KOPT-K1 (cell line): ENCODE measurements around the gene FBN1.

ENCODE experiments used
- H3K27ac ChIP-seq: fragments of 200-600 bp; sonication (generic); 2 replicates; pipeline ENCODE4 v1.5.1; 2016; ENCODE audit warnings: antibody characterized with exemption, mild to moderate bottlenecking, low read depth, low read length; ENCODE audit not compliant: poor library complexity, severe bottlenecking
- H3K36me3 ChIP-seq: fragments of 200-600 bp; sonication (generic); 2 replicates; pipeline ENCODE4 v1.5.1; 2017; ENCODE audit warnings: antibody characterized with exemption, mild to moderate bottlenecking, low read length, moderate library complexity; ENCODE audit not compliant: insufficient read depth
- H3K9me3 ChIP-seq: fragments of 200-600 bp; sonication (generic); 2 replicates; pipeline ENCODE4 v1.5.1; 2017; ENCODE audit warnings: antibody characterized with exemption, low read length, mild to moderate bottlenecking; ENCODE audit not compliant: insufficient read depth, poor library complexity, severe bottlenecking

The FBN1 gene

DNA sequence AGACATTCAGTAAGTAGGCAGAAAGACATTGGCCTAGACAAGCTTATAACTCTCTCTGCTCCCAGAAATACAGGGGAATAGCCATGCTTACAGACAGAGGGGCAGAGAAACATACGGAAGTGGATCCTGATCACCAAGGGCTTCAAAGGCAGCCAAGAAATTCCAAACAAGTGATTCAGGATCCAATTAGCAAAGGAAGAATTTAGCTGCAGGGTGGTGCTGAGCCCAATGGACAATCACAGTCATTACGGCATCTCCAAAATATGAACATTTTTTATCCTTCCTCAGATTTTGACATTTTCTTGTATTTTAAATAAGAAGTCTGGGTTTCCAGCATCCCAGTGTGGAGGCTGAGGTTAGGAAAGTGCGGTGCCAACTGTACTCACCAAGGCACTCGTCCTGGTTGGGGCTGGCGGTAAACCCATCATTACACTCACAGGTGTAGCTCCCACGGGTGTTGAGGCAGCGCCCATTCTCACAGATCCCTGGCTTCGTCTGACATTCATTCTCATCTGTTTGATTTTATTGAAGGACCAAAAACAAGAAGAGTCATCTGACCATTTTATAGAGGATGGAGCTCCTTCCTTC, 217.5 kb downstream of the FBN1 start:
- Histone ChIP-seq H3K9me3 (no peaks in the 10 kb centered on the region), H3K27ac (no peak overlapping the region), H3K36me3 (no peaks in the 10 kb centered on the region; the same call in 1 of the 2 replicates)

DNA sequence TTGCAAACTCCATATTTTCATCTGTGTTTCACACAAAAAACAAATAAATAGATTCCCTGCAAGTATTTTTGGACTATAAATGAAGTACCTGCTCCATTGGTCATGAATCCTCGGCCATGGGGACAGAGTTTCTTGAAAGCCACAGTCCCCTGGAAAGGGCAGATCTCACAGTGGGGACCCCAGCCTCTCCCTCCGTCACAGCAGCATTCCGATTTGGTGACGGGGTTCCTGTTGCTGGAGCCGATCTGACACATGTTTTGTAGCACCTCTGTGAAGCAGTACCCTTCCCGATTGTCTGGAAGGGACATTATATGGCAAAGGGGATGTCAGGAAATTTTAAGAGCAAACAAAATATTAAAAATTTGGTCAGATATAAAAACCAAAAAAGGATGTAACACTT, 218.0 kb downstream of the FBN1 start:
- H3K27ac ChIP-seq = no peak overlapping the region
- no peaks in the 10 kb centered on the region; the same call in 1 of the 2 replicates for H3K36me3 ChIP-seq
- H3K9me3 ChIP-seq = no peaks in the 10 kb centered on the region

DNA sequence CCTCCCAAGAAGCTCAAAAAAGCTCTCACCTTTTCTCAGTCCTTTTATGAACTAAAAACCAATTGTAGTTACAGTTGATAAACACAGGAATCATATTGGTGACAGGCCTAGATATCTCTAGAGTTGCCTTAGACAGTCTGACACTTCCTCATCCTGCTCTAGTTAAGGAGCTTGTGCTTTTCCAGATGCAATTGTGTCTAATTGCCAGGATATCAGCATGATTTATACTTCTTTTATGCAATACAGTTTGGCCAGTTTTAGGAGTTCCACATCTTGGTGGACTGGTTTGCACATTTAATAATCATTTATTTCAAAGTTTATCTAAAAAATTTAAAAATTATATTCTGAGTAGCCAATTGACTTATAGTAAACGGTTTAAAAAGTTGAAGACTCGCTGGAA, 218.6 kb downstream of the FBN1 start:
- no peaks in the 10 kb centered on the region for H3K9me3 ChIP-seq
- H3K27ac ChIP-seq = no peak overlapping the region
- H3K36me3 ChIP-seq = no peaks in the 10 kb centered on the region

DNA sequence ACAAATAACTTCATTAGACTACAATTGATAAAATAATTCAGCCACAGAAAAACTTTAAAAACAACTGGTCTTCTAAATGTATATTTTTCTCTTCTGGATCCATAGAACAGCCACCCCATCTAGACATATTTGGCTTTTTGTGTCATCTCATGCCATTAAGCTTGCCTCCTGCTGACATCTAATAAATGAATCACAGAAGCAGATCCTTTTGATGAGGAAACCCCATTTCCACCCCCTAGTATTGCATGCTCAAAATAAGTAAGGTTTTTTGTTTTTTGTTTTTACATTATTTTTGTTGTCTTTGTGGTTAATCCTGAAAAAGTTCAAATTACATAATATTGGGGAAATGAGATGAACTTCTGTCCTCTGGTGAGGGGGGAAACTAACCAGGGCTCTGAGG, 219.5 kb downstream of the FBN1 start:
- Histone ChIP-seq H3K9me3 (no peaks in the 10 kb centered on the region), H3K27ac (no peak overlapping the region), H3K36me3 (no peaks in the 10 kb centered on the region)

DNA sequence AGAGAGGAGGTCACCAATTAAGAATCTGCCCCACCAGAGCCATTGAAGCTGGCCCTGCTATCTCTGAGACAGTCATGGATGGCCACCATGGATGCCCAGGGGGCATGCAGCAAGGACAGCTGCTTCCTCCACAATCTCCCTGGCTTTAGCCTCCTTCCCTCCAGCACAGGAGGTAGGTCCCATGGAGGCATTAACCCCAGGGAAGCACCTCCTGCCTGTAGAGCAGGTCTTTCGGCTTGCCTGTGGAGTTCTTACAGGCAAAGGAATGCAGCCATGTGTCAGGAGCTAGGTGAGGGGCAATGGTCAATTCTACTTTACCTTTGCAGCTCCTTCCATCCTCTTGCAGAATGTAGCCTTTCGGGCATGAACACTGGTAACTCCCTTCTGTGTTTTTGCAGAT, 220.5 kb downstream of the FBN1 start:
- Histone ChIP-seq H3K36me3 (no peaks in the 10 kb centered on the region), H3K27ac (no peak overlapping the region), H3K9me3 (no peaks in the 10 kb centered on the region)

DNA sequence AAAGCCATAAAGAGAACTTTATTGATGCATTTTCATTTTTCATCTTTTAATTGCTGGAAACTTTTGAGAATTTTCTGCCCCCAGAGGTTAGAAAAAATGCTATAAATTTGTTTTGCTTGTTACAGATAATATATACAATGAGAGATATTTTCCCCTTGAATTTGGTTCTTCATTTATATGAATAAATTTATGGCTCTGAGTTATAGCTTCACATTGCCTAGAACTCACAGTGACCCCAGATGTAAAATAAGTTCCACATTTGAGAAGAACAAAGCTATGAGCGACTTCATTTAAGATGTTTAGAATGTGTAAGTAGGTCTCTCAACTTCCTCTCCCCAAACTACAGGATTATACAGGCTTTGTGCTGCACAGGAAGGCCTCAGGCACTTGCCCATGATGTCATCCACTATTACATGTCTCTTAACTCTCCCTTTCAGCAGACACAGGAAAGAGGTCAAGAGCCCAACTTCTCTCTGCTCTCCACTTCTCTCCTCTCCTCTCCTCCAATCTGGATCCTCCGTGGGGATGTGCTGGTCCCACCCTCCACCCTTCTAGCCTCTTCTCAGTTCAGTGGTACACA, 221.5 kb downstream of the FBN1 start:
- H3K36me3 ChIP-seq = no peaks in the 10 kb centered on the region
- H3K9me3 ChIP-seq = no peaks in the 10 kb centered on the region
- H3K27ac ChIP-seq = no peak overlapping the region

DNA sequence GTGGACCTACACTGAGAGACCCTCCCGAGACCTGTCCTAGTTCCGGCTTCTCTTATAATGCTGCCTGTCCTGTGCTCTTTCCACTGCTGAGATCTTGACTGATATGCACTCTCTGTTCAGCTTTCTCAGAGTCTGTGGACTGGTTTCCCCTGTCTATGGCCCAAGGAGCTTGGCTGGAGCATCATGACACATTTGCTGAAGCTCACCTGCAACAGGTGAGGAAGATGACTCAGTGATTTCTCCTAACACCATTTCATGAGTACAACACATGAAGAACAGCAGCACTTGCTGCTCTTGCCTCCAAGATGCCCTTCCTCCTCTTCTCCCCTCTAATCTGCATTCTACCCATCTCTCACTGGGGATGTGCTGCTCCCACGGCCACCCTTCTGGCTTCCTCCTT, 222.2 kb downstream of the FBN1 start:
- no peaks in the 10 kb centered on the region for H3K9me3 ChIP-seq
- H3K36me3 ChIP-seq = no peaks in the 10 kb centered on the region
- H3K27ac ChIP-seq = no peak overlapping the region

DNA sequence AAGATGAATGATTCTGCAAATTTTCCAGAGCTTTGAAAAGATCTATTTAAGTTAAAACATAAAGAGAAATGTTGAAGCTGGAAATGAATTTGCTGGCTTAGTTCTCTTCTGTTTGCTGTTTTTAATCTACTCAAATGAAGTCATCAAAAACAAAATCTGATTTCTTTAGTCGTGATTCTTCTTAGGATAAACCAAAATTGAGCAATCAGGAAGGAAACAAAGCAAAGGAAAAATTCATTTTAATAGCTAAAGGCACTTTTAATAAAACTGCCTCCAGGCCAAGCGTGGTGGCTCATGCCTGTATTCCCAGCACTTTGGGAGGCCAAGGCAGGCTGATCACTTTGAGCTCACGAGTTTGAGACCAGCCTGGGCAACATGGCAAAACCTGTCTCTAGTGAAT, 223.1 kb downstream of the FBN1 start:
- Histone ChIP-seq H3K27ac (no peak overlapping the region), H3K9me3 (no peaks in the 10 kb centered on the region), H3K36me3 (no peaks in the 10 kb centered on the region)

DNA sequence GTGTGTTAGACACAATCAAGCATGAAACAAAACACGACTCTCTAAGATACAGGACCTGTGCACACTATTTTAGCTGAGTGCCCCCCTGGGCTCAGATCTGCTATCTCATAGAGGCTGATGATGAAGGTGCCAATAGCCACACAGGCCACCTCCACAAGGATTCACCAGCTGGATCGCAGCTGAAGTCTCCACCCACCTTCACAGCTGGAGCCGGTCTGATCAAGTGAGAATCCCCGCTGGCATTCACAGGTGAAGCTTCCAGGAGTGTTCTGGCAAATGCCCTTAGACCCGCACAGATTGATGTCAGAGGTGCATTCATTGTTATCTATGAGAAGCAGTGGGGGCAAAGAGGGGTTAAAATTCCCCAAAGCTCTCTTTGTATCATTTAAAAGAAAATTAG, 224.1 kb downstream of the FBN1 start:
- Histone ChIP-seq H3K27ac (no peak overlapping the region), H3K36me3 (no peaks in the 10 kb centered on the region), H3K9me3 (no peaks in the 10 kb centered on the region)

DNA sequence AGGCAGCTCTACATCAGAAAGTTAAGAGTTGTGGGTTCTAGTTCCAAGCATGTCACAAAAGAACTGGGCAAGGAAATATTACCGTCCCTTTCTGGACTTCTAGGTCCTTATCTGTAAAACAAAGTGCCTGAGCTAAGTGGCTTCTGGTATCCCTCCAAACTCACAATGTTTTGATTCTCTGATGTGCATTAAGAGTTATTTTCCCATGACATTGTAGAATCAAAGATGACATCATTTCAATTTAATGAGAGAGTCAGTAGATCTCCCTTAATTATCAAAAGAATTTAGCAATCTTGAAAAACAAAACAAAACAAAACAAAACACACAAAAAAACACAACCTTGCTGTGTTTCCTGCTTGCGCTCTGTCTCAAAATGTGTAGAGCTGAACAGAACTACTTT, 225.6 kb downstream of the FBN1 start:
- Histone ChIP-seq H3K36me3 (no peaks in the 10 kb centered on the region), H3K27ac (no peak overlapping the region), H3K9me3 (no peaks in the 10 kb centered on the region)

DNA sequence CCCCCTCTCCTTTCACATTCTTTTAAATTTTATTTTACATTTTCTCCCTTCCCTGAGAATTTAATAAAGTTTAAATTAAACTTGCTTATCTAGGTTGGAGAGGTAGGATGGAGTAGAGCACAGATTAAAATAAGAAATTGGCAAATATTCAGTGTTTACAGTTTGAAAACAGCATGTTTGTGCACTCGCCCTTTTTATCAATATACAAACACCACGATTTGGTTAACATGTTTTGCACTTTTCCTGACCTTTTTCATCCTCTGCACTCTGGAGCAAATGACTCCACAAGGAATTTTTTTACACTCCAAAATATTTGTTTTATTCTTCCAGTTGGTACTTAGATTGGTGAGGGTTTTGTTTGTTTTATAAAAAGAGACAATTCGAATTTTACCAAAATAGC, 227.2 kb downstream of the FBN1 start:
- Histone ChIP-seq H3K9me3 (no peaks in the 10 kb centered on the region), H3K27ac (no peak overlapping the region), H3K36me3 (no peaks in the 10 kb centered on the region)

DNA sequence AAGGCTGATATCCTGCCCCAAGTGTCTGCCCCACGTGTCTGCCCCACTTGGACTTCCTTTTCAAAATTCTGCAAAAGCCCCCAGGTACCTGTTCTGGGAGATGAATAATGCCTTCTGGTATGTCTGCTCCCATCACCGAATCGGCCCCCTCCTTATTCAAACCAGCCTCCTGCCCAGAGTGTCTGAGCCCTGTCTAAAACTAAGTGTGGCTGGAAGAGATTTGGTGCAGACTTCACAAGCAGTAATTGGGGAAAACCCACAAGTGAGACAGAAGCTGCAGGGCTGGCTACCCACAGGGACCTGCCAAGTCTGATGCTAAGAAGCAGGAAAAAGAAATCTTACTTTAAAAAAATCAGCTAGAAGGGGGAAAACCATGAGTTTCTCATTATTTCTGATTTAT, 229.2 kb downstream of the FBN1 start:
- no peaks in the 10 kb centered on the region for H3K9me3 ChIP-seq
- H3K27ac ChIP-seq = no peak overlapping the region
- no peaks in the 10 kb centered on the region for H3K36me3 ChIP-seq

DNA sequence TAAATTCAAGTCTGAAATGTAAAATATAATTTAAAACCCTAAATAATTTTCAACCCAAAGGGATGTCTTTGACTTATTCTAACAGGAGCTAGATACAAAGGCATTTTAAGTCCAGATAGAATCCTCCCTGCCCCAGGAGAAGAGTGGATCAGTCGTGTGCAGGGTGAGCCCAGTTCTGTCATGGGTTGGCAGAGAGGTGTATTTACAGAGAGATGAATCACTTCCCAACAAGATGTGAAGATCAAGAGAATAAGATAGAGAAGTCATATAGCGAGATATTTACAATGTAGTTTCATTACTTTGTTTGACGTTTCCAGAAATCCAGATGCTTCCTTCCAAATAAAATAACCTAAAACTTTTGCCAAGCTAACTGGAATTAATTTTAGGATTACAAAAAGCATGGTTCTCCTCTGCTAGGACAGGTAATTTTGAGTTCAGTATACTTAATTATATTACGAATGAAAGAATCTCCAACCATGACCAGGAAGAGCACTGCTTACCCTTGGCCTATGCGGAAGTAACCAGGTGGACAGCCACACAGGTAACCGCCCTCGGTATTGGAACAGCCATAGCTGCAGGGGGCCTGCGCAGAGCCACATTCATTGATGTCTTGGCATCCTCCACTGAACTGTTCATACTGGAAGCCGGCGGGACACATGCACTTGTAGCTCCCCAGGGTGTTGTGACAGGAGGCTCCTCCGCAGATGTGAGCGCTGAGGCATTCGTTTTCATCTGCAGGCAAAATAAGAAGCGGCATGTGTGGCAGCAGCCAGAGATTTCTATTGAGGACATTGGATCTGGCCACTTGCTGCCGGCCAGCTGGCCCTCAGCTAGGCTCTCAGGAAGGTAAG, 230.2 kb downstream of the FBN1 start:
- Histone ChIP-seq H3K36me3 (no peaks in the 10 kb centered on the region), H3K27ac (no peak overlapping the region)

DNA sequence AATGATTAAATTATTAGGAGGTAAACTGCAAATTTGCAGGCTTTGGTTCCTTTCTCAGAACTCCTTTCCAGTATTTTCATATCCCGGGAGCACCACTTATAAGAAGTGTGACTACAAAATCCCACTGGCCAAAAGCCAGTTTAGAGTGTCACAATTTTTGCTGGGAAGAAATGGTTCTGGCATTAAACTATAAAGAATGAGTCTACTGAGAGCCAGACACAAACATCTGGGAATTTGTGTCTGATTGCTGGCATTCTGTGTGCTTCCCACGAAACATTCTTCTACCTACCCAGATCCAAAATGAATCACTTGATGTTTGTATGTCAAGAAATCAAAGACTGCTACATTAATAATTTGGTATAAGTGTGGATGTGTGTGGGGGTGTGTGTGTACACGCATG, 231.5 kb downstream of the FBN1 start:
- H3K36me3 ChIP-seq = no peaks in the 10 kb centered on the region
- H3K9me3 ChIP-seq = no peaks in the 10 kb centered on the region
- H3K27ac ChIP-seq = no peak overlapping the region

More for the DNA sequence above, 230.2 kb downstream of the FBN1 start:
- no peaks in the 10 kb centered on the region for H3K9me3 ChIP-seq

DNA sequence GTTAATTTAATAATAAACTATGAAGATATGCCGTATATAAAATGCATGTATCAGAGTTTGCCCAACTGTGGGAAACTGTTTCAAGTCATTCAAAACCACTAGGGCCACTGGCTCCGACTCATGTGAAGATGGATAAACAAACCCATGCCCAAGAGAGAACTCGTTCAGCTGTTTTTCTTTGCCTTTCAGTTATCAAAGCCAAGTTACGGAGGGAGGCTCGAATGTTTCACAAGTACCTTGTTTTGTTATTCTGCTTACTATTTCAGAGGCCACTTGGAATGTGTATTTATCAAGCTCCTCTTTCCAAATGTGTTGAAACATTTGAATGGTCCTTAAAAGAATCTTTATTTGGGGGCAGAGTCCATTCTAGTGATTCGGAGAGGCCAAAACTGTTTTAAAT, 232.2 kb downstream of the FBN1 start:
- no peaks in the 10 kb centered on the region for H3K9me3 ChIP-seq
- no peak overlapping the region for H3K27ac ChIP-seq
- H3K36me3 ChIP-seq = no peaks in the 10 kb centered on the region
